CD8-positive, alpha-beta memory T cell (primary cell): ENCODE data around the gene MPG. TPM values are rescaled to one million over a fixed set of nuclear protein-coding genes. Genes with fewer than 3 reads are reported as not detected.
A peak's percentile ranks its signal among the peaks of the same experiment; 100 is the strongest.

Experiments used
- CTCF ChIA-PET: fragments of 350-600 bp; sonication (Branson Sonifier 250); formaldehyde crosslinking; loops from one replicate; lab custom pipeline; 2021; ENCODE audit warnings: antibody characterized with exemption; lab: Charles Lee
- POLR2A ChIA-PET: fragments of 350-600 bp; sonication (Branson Sonifier 250); formaldehyde crosslinking; loops from one replicate; lab custom pipeline; 2021; ENCODE audit warnings: antibody characterized with exemption; lab: Charles Lee
- DNase-seq, 5 donors: peaks; one replicate each; pipeline versions ENCODE4 v3.0.0 to v3.0.0-alpha.2; 2020 to 2022; ENCODE audit warnings: mixed read lengths in 1 of 5
- H3K27ac ChIP-seq: one replicate; pipeline ENCODE4 v1.7.0; 2013; ENCODE audit warnings: low read depth, mild to moderate bottlenecking, low read length, moderate library complexity
- H3K27me3 ChIP-seq: 2 replicates; pipeline ENCODE4 v1.7.0; 2013; ENCODE audit warnings: low read length, mild to moderate bottlenecking; ENCODE audit not compliant: insufficient read depth, poor library complexity, severe bottlenecking
- H3K36me3 ChIP-seq: 2 replicates; pipeline ENCODE4 v1.7.0; 2013; ENCODE audit warnings: mild to moderate bottlenecking, low read length, moderate library complexity; ENCODE audit not compliant: insufficient read depth
- H3K4me1 ChIP-seq: 2 replicates; pipeline ENCODE4 v1.7.0; 2013; ENCODE audit warnings: mild to moderate bottlenecking, low read length, moderate library complexity; ENCODE audit not compliant: insufficient read depth
- H3K4me3 ChIP-seq: 2 replicates; pipeline ENCODE4 v1.7.0; 2013; ENCODE audit warnings: mild to moderate bottlenecking, low read length
- H3K9me3 ChIP-seq: 2 replicates; pipeline ENCODE4 v1.7.0; 2013; ENCODE audit warnings: mild to moderate bottlenecking, low read length
- H3K27ac Mint-ChIP-seq, 8 donors: one replicate each; pipeline ENCODE4 v1.8.0; 2020 to 2021; ENCODE audit warnings: mixed read lengths in 8 of 8, mild to moderate bottlenecking in 6 of 8, inconsistent platforms in 3 of 8, moderate library complexity in 3 of 8
- H3K27me3 Mint-ChIP-seq, 2 donors: one replicate each; pipeline ENCODE4 v1.8.0; 2020 to 2021; ENCODE audit warnings: mixed read lengths in 2 of 2, mild to moderate bottlenecking in 1 of 2, moderate library complexity in 1 of 2
- H3K36me3 Mint-ChIP-seq, 3 donors: one replicate each; pipeline ENCODE4 v1.8.0; 2020 to 2021; ENCODE audit warnings: mixed read lengths in 3 of 3, inconsistent platforms in 1 of 3, mild to moderate bottlenecking in 1 of 3
- H3K4me1 Mint-ChIP-seq, 3 donors: one replicate each; pipeline ENCODE4 v1.8.0; 2020 to 2021; ENCODE audit warnings: mixed read lengths in 3 of 3, inconsistent platforms in 1 of 3, mild to moderate bottlenecking in 1 of 3
- H3K4me3 Mint-ChIP-seq, 7 donors: one replicate each; pipeline ENCODE4 v1.8.0; 2020 to 2021; ENCODE audit warnings: mixed read lengths in 7 of 7, mild to moderate bottlenecking in 6 of 7, moderate library complexity in 4 of 7, inconsistent platforms in 2 of 7
- H3K9me3 Mint-ChIP-seq, 5 donors: one replicate each; pipeline ENCODE4 v1.8.0; 2020 to 2022; ENCODE audit warnings: mixed read lengths in 5 of 5, mild to moderate bottlenecking in 3 of 5, moderate library complexity in 2 of 5, inconsistent platforms in 1 of 5
- polyA plus RNA-seq: library from polyadenylated mRNA; unstranded; fragments of 300-500 nt; fragmentation: Illumina TruSeq; gene quantifications from one replicate; pipeline ENCODE4 v1.2.3, GENCODE V29; 2021
- total RNA-seq, 2 experiments: library from RNA; stranded (reverse); gene quantifications; one replicate each; pipeline ENCODE4 v1.2.3, GENCODE V29; 2021

MPG gene
- total and polyA plus RNA-seq, 3 experiments from 2014 or later: 47.5 to 58.1 (median 48.2) TPM

GRCh38 chr16:71540-72401 lies 6.3 kb upstream of the MPG start:
- Histone ChIP-seq H3K9me3 (no peaks in the 10 kb centered on the region), H3K27ac (no peak overlapping the region), H3K36me3 (no peaks in the 10 kb centered on the region), H3K4me3 (no peak overlapping the region), H3K4me1 (peaks cover 14% of the 10 kb centered on the region), H3K27me3 (peaks cover 18% of the 10 kb centered on the region)
- POLR2A ChIA-PET: interaction anchor here (0.8 kb wide), 1 partner anchor 19 kb away, joined by 3 read pairs; no protein-coding TSS in a partner anchor
- Mint-ChIP-seq H3K4me3 (peak overlapping the region in 2 of 7 donors; percentile 32 to 39), H3K9me3 (no peaks in the 10 kb centered on the region), H3K36me3 (no peaks in the 10 kb centered on the region), H3K4me1 (peaks cover 11 to 20% (median 13%) of the 10 kb centered on the region in 3 donors), H3K27ac (no peak overlapping the region), H3K27me3 (peaks cover 25 to 30% of the 10 kb centered on the region in 2 donors)
- DNase-seq: no peak
- CTCF ChIA-PET: interaction anchor here (1.0 to 7.8 kb wide), 2 partner anchors 8 to 24 kb away, joined by 3 to 59 read pairs; no protein-coding TSS in a partner anchor

- peak within 1 kb of the TSS; percentile 6 to 89 (median 57) for H3K4me3 Mint-ChIP-seq
These were observed 5.2 kb upstream of the MPG start, which contains the start of gene RHBDF1 for GRCh38 chr16:72561-73548. Gene RHBDF1 (minus strand): TSS chr16:72631. CDS start chr16:65015, 7,616 bp downstream.

GRCh38 chr16:74051-74746 lies 3.8 kb upstream of the MPG start:
- H3K27me3 ChIP-seq: peaks cover 18% of the 10 kb centered on the region
- no peak overlapping the region for H3K27ac ChIP-seq
- H3K4me3 ChIP-seq: no peak overlapping the region
- no peaks in the 10 kb centered on the region for H3K9me3 Mint-ChIP-seq
- H3K27me3 Mint-ChIP-seq: peaks cover 25 to 30% of the 10 kb centered on the region in 2 donors
- CTCF ChIA-PET: interaction anchor here (2.4 to 7.8 kb wide), 2 partner anchors 8 to 22 kb away, joined by 13 to 59 read pairs; no protein-coding TSS in a partner anchor
- H3K4me3 Mint-ChIP-seq: peak overlapping the region in 2 of 7 donors; percentile 63 to 72
- H3K27ac Mint-ChIP-seq: no peak overlapping the region
- H3K4me1 ChIP-seq: peaks cover 25% of the 10 kb centered on the region
- no peaks in the 10 kb centered on the region for H3K9me3 ChIP-seq
- no peaks in the 10 kb centered on the region for H3K36me3 ChIP-seq
- POLR2A ChIA-PET: no interaction called here
- H3K36me3 Mint-ChIP-seq: peaks cover 0 to 8% (median 0%) of the 10 kb centered on the region in 3 donors
- no peak for DNase-seq
- H3K4me1 Mint-ChIP-seq: peaks cover 18 to 34% (median 27%) of the 10 kb centered on the region in 3 donors

More at GRCh38 chr16:72561-73548, 5.2 kb upstream of the MPG start, which contains the start of gene RHBDF1:
- H3K36me3 ChIP-seq: no peaks in the 10 kb centered on the region
- no peak within 1 kb of the TSS for H3K4me3 ChIP-seq
- no peak within 1 kb of the TSS for H3K27ac ChIP-seq
- H3K9me3 ChIP-seq: no peaks in the 10 kb centered on the region
- peak within 1 kb of the TSS in 2 of 8 donors; percentile 16 to 23 for H3K27ac Mint-ChIP-seq
- peaks cover 25 to 30% of the 10 kb centered on the region in 2 donors for H3K27me3 Mint-ChIP-seq
- peaks cover 18% of the 10 kb centered on the region for H3K27me3 ChIP-seq
- ChIA-PET POLR2A (interaction anchor here (0.8 kb wide), 1 partner anchor 18 kb away, joined by 3 read pairs; no protein-coding TSS in a partner anchor), CTCF (interaction anchor here (1.0 to 7.8 kb wide), 2 partner anchors 9 to 23 kb away, joined by 3 to 59 read pairs; no protein-coding TSS in a partner anchor)
- DNase-seq: no peak
- H3K9me3 Mint-ChIP-seq: no peaks in the 10 kb centered on the region
- peaks cover 13 to 26% (median 20%) of the 10 kb centered on the region in 3 donors for H3K4me1 Mint-ChIP-seq
- peaks cover 20% of the 10 kb centered on the region for H3K4me1 ChIP-seq
- peaks cover 0 to 2% (median 0%) of the 10 kb centered on the region in 3 donors for H3K36me3 Mint-ChIP-seq

- H3K9me3 ChIP-seq: no peaks in the 10 kb centered on the region
- ChIA-PET CTCF (interaction anchor here (1.1 to 7.8 kb wide), 4 partner anchors 9 to 32 kb away, joined by 3 to 59 read pairs (median 10); no protein-coding TSS in a partner anchor), POLR2A (no interaction called here)
- H3K27ac Mint-ChIP-seq: no peak overlapping the region
- H3K4me1 ChIP-seq: peaks cover 25% of the 10 kb centered on the region
- H3K27me3 Mint-ChIP-seq: peaks cover 25% of the 10 kb centered on the region in 2 donors
- H3K9me3 Mint-ChIP-seq: no peaks in the 10 kb centered on the region
- H3K36me3 Mint-ChIP-seq: peaks cover 0 to 13% (median 0%) of the 10 kb centered on the region in 3 donors
- H3K4me3 Mint-ChIP-seq: peak overlapping the region in 3 of 7 donors; percentile 53 to 72 (median 63)
- H3K27me3 ChIP-seq: peaks cover 18% of the 10 kb centered on the region
- H3K4me1 Mint-ChIP-seq: peaks cover 20 to 41% (median 28%) of the 10 kb centered on the region in 3 donors
- no peak overlapping the region for H3K27ac ChIP-seq
- no peak overlapping the region for H3K4me3 ChIP-seq
- DNase-seq: no peak
- no peaks in the 10 kb centered on the region for H3K36me3 ChIP-seq
These were observed 3.2 kb upstream of the MPG start for GRCh38 chr16:74747-75334.

GRCh38 chr16:75580-76501 lies 2.2 kb upstream of the MPG start:
- no peaks in the 10 kb centered on the region for H3K9me3 ChIP-seq
- peak in 1 of 5 donors; percentile 15 for DNase-seq
- Mint-ChIP-seq H3K27me3 (peaks cover 20 to 22% of the 10 kb centered on the region in 2 donors), H3K9me3 (no peaks in the 10 kb centered on the region), H3K27ac (peak overlapping the region in 3 of 8 donors; percentile 12 to 77 (median 23)), H3K4me3 (peak overlapping the region in 6 of 7 donors; percentile 8 to 91 (median 68)), H3K36me3 (peaks cover 0 to 20% (median 0%) of the 10 kb centered on the region in 3 donors), H3K4me1 (peaks cover 20 to 43% (median 28%) of the 10 kb centered on the region in 3 donors)
- H3K4me3 ChIP-seq: no peak overlapping the region
- POLR2A ChIA-PET: no interaction called here
- CTCF ChIA-PET: interaction anchor here (1.1 to 7.8 kb wide), 6 partner anchors 10 to 31 kb away, joined by 3 to 59 read pairs (median 12); no protein-coding TSS in a partner anchor
- H3K36me3 ChIP-seq: no peaks in the 10 kb centered on the region
- peaks cover 18% of the 10 kb centered on the region for H3K27me3 ChIP-seq
- H3K27ac ChIP-seq: peak overlapping the region; percentile 65
- peaks cover 25% of the 10 kb centered on the region for H3K4me1 ChIP-seq
